ENCODE measurements around the gene MAGI2.

DNA sequence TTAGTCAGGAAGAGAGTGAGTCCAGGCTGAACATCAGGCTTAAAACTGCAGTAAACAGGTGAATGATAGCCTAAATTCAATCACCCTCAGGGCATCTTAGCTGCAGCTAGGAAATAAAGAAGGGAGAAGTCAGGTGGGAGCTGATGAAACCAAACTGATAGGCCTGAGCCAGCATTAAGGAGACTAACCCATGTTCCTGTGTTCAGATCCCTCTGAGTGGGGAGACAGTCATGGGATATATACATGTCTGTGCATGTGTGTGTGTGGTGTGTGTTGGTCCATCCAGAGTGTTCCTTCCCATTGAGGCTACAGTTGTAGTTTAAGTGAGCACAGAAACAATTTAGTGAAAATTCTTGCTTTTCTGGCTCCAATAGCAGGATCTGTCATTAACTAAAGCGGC is 1174.0 kb downstream of the MAGI2 start:
- no peak for TF ChIP-seq REST (IDR thresholded peaks at IDR 0.05; ENCODE audit: unreplicated experiment)
- no peak for TF ChIP-seq CTCF (conservative IDR thresholded peaks at IDR 0.05; ENCODE audit: low read depth in 2 of 2)
- TF ChIP-seq CREB1 (CRISPR knock-in tag; IDR thresholded peaks at IDR 0.05; ENCODE audit: low read depth): no peak
- no peak for TF ChIP-seq EZH2 (IDR thresholded peaks at IDR 0.05; ENCODE audit: low read depth, unreplicated experiment)
- TF ChIP-seq POLR2AphosphoS5 (IDR thresholded peaks at IDR 0.05; ENCODE audit: low read depth): no peak
